Hepatocyte (in vitro differentiated cells): ENCODE measurements around the gene ZNF474.

Experiments
- CTCF ChIP-seq: fragments of 200-600 bp; sonication (generic); IDR thresholded peaks from 2 replicates; pipeline ENCODE4 v1.5.1; 2016; ENCODE audit warnings: antibody characterized with exemption, mild to moderate bottlenecking; ENCODE audit not compliant: poor library complexity
- EZH2 ChIP-seq: fragments of 200-600 bp; sonication (generic); IDR thresholded peaks from 2 replicates; pipeline ENCODE4 v1.6.1; 2016; ENCODE audit warnings: antibody characterized with exemption, mild to moderate bottlenecking, borderline replicate concordance
- EZH2phosphoT487 ChIP-seq: fragments of 200-600 bp; sonication (generic); IDR thresholded peaks from one replicate; pipeline ENCODE4 v1.6.1; 2018; ENCODE audit warnings: antibody characterized with exemption, mild to moderate bottlenecking, low read depth, moderate library complexity; ENCODE audit not compliant: unreplicated experiment, severe bottlenecking

- TF ChIP-seq CTCF, result no peak
- no peak for TF ChIP-seq EZH2
- TF ChIP-seq EZH2phosphoT487, result no peak
Measured at GRCh38 chr5:122202952-122203351, 73.6 kb downstream of the ZNF474 start.
